Fibroblast of lung (primary cell): ENCODE results near the gene CDCA7L. TPM values are rescaled to one million over a fixed set of nuclear protein-coding genes. Genes with fewer than 3 reads are reported as not detected.

Source experiments
- DNase-seq, 2 donors: peaks; one replicate each; pipeline versions ENCODE4 v3.0.0 to v3.0.0-alpha.2; 2010; ENCODE audit warnings: low read depth in 2 of 2
- H2AFZ ChIP-seq: 2 replicates; pipeline ENCODE4 v1.5.1; 2012; ENCODE audit warnings: low read length, control low read depth, inconsistent platforms
- H3K27ac ChIP-seq: 2 replicates; pipeline ENCODE4 v1.5.1; 2011; ENCODE audit warnings: low read length, control low read depth; ENCODE audit not compliant: insufficient read depth
- H3K27me3 ChIP-seq: 2 replicates; pipeline ENCODE4 v1.5.1; 2011; ENCODE audit warnings: mild to moderate bottlenecking, low read length; ENCODE audit not compliant: control insufficient read depth, insufficient read depth
- H3K36me3 ChIP-seq: 2 replicates; pipeline ENCODE4 v1.5.1; 2011; ENCODE audit warnings: low read length; ENCODE audit not compliant: control insufficient read depth, insufficient read depth
- H3K4me1 ChIP-seq: 2 replicates; pipeline ENCODE4 v1.5.1; 2011; ENCODE audit warnings: low read length; ENCODE audit not compliant: control insufficient read depth, insufficient read depth; ENCODE audit errors: extremely low read depth
- H3K4me2 ChIP-seq: 2 replicates; pipeline ENCODE4 v1.5.1; 2011; ENCODE audit warnings: low read length, control low read depth; ENCODE audit not compliant: insufficient read depth; ENCODE audit errors: extremely low read depth
- H3K4me3 ChIP-seq, 4 experiments: fragments of 200-600 bp in 1 of 4; sonication (generic) in 1 of 4; replicated peaks in 1 of 4; 2 replicates each; pipeline ENCODE4 v1.5.1; 2011 to 2016; ENCODE audit warnings: low read length in 4 of 4, low read depth in 3 of 4, mild to moderate bottlenecking in 3 of 4, control low read depth in 2 of 4, inconsistent platforms in 1 of 4, mixed read lengths in 1 of 4; ENCODE audit not compliant: insufficient read depth in 1 of 4; ENCODE audit errors: control extremely low read depth in 1 of 4
- H3K79me2 ChIP-seq: 2 replicates; pipeline ENCODE4 v1.5.1; 2012; ENCODE audit warnings: mild to moderate bottlenecking, low read length, inconsistent platforms; ENCODE audit not compliant: control insufficient read depth, insufficient read depth
- H3K9ac ChIP-seq: 2 replicates; pipeline ENCODE4 v1.5.1; 2011; ENCODE audit warnings: mild to moderate bottlenecking, low read length, control low read depth; ENCODE audit not compliant: insufficient read depth
- H3K9me3 ChIP-seq: 2 replicates; pipeline ENCODE4 v1.5.1; 2012; ENCODE audit warnings: low read depth, low read length; ENCODE audit not compliant: control insufficient read depth, insufficient read depth
- H4K20me1 ChIP-seq: 2 replicates; pipeline ENCODE4 v1.5.1; 2011; ENCODE audit warnings: low read length; ENCODE audit not compliant: control insufficient read depth, insufficient read depth; ENCODE audit errors: extremely low read depth
- EZH2 ChIP-seq: IDR thresholded peaks from 2 replicates; pipeline ENCODE4 v1.5.1; 2012; ENCODE audit warnings: low read length, control low read depth, mild to moderate bottlenecking; ENCODE audit errors: missing control alignments
- polyA plus RNA-seq, 2 donors: library from polyadenylated mRNA; depleted of rRNA in 1 of 2; stranded (reverse) in 1 of 2; unstranded in 1 of 2; fragments of >200 nt; gene quantifications; 2 replicates each; pipeline ENCODE4 v1.2.1, GENCODE V29; 2011 to 2012; ENCODE audit warnings: missing spikeins in 1 of 2
- total RNA-seq: library from RNA; depleted of rRNA; stranded (reverse); fragments of >200 nt; gene quantifications from 2 replicates; pipeline ENCODE4 v1.2.1, GENCODE V29; 2014
- TF ChIP-seq, protein P1 (sequence below), 2 donors: IDR thresholded peaks in 1 of 2; conservative IDR thresholded peaks in 1 of 2; 1 replicate in 1 of 2; 2 replicates in 1 of 2; pipeline ENCODE4 v1.5.1; 2011 to 2012; ENCODE audit warnings: low read length in 2 of 2, control low read depth in 1 of 2, inconsistent platforms in 1 of 2, low read depth in 1 of 2, mild to moderate bottlenecking in 1 of 2

Gene CDCA7L
- total and polyA plus RNA-seq, 2 donors (not counting 1 experiment from before 2014, with no cell fraction given) = 25.3 to 29.1 TPM

DNA sequence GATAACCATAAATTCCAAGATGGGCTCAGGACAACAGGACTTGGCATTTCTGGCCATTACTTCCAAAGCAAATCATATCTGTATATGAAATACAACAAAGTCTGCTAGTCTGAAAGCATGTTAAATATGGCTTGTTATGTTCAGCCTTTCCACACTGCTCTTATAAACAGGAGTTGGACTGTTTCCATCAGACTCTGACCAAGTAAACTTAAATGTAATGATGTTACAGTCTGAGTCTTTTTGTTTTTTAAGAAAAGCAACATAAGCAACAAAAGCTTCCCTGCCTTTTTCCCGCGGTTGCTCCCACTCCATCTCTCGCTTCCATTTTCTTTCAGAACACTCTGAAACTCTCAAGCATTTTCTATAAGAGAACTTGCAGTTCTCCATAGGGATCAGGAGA is 8.1 kb upstream of the CDCA7L start:
- TF ChIP-seq, protein P1, sequence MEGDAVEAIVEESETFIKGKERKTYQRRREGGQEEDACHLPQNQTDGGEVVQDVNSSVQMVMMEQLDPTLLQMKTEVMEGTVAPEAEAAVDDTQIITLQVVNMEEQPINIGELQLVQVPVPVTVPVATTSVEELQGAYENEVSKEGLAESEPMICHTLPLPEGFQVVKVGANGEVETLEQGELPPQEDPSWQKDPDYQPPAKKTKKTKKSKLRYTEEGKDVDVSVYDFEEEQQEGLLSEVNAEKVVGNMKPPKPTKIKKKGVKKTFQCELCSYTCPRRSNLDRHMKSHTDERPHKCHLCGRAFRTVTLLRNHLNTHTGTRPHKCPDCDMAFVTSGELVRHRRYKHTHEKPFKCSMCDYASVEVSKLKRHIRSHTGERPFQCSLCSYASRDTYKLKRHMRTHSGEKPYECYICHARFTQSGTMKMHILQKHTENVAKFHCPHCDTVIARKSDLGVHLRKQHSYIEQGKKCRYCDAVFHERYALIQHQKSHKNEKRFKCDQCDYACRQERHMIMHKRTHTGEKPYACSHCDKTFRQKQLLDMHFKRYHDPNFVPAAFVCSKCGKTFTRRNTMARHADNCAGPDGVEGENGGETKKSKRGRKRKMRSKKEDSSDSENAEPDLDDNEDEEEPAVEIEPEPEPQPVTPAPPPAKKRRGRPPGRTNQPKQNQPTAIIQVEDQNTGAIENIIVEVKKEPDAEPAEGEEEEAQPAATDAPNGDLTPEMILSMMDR (conservative IDR thresholded peaks at IDR 0.05 in 1 of 2, IDR thresholded peaks at IDR 0.05 in 1 of 2; ENCODE audit: low read depth in 1 of 2, low read length in 2 of 2) = no peak
- TF ChIP-seq EZH2 = no peak
- peak in 1 of 2 donors; percentile 52 for DNase-seq
- no peak overlapping the region for H3K4me3 ChIP-seq

DNA sequence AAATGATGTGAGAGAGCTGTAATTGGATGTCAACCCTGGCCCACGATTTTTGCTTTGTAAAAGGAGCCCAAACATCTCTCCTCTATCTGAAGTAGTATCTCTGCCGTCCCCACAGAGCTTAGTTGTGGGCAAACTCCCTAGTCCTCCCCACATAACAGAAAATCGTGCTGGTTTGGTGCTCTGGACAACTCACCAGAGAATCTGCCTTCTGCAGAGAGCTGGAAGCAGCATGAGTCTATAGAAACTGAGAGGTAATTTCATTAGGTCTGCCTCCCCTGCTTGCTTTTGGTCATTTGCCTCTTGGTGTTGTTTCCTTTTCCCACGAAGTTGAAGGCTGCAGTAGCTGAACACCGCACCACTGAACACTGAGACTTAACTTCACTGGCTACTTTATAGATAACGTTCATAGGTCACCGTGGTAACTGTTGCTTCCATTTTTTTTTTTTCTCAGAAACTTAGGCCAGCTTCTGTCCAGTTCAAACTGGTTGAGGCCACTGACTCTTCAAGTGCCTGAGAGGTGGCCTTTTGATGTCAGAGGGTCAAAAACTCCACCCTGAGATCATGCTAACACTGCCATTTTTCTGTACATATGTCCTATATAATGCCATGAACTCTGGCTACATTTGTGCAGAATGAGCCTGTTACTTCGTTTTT is 3.3 kb upstream of the CDCA7L start:
- no peak for TF ChIP-seq EZH2
- TF ChIP-seq, protein P1 (conservative IDR thresholded peaks at IDR 0.05 in 1 of 2, IDR thresholded peaks at IDR 0.05 in 1 of 2; ENCODE audit: low read depth in 1 of 2, low read length in 2 of 2) = no peak
- H3K36me3 ChIP-seq = no peaks in the 10 kb centered on the region
- no peak overlapping the region for H3K9ac ChIP-seq
- H3K79me2 ChIP-seq = no peaks in the 10 kb centered on the region
- H3K27me3 ChIP-seq = no peaks in the 10 kb centered on the region
- DNase-seq = no peak
- no peak overlapping the region for H2AFZ ChIP-seq
- no peak overlapping the region for H3K4me3 ChIP-seq
- no peaks in the 10 kb centered on the region for H4K20me1 ChIP-seq
- no peak overlapping the region for H3K27ac ChIP-seq
- H3K4me1 ChIP-seq = peaks cover 2% of the 10 kb centered on the region
- H3K9me3 ChIP-seq = no peaks in the 10 kb centered on the region
- H3K4me2 ChIP-seq = no peak overlapping the region

More for the DNA sequence above, 8.1 kb upstream of the CDCA7L start:
- Histone ChIP-seq H3K27me3 (no peaks in the 10 kb centered on the region), H2AFZ (no peak overlapping the region), H3K79me2 (no peaks in the 10 kb centered on the region), H4K20me1 (no peaks in the 10 kb centered on the region), H3K4me2 (no peak overlapping the region), H3K4me1 (no peaks in the 10 kb centered on the region), H3K27ac (no peak overlapping the region), H3K36me3 (no peaks in the 10 kb centered on the region), H3K9me3 (no peaks in the 10 kb centered on the region), H3K9ac (no peak overlapping the region)

DNA sequence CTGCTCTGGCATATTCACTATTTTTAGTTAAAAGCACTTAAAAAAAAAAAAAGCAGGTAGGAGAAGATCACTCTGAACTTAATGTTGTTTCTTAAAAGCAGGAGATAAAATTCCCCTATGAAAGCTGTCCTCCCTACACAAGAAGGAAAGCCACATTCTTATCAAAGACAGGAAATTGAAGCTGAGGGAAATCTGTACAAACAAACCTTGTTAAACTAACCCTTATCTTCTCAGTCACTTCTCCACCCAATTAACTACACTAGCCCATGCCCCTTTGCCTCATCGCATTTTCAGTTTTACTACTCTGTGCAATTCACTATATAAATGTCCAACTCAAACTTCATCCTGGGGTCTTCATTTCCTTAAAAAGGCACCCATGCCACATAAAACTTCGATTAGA is 2.7 kb upstream of the CDCA7L start:
- Histone ChIP-seq H3K4me1 (peaks cover 2% of the 10 kb centered on the region), H3K36me3 (no peaks in the 10 kb centered on the region), H3K4me3 (no peak overlapping the region), H3K4me2 (no peak overlapping the region), H3K79me2 (peaks cover under 1% of the 10 kb centered on the region), H4K20me1 (no peaks in the 10 kb centered on the region), H3K27me3 (no peaks in the 10 kb centered on the region), H2AFZ (no peak overlapping the region), H3K27ac (no peak overlapping the region), H3K9ac (no peak overlapping the region), H3K9me3 (no peaks in the 10 kb centered on the region)
- no peak for DNase-seq
- no peak for TF ChIP-seq EZH2
- TF ChIP-seq, protein P1 (conservative IDR thresholded peaks at IDR 0.05 in 1 of 2, IDR thresholded peaks at IDR 0.05 in 1 of 2; ENCODE audit: low read depth in 1 of 2, low read length in 2 of 2) = no peak
